ENCODE data around the gene ZNF785.
"Not testable (repeated sequence)": the region's sequence is repeated elsewhere in the genome, so short reads cannot be mapped to it uniquely, and the experiment has no call there.

ZNF785 gene

GRCh38 chr16:30585400-30586191, at the start of gene ZNF785:
Gene ZNF785 (minus strand): TSS chr16:30585697. CDS start chr16:30585611, 86 bp downstream.
- DNase-seq: peak; percentile 97

GRCh38 chr16:30633526-30633925, 48.0 kb upstream of the ZNF785 start:
- no peak for DNase-seq

- DNase-seq: not testable (repeated sequence)
Observed at GRCh38 chr16:30632454-30632853, 47.0 kb upstream of the ZNF785 start.

GRCh38 chr16:30628628-30629540, 43.4 kb upstream of the ZNF785 start:
- DNase-seq: peak; percentile 83 to 86

GRCh38 chr16:30626236-30626635, 40.7 kb upstream of the ZNF785 start:
- no peak for DNase-seq

- no peak for DNase-seq
Observed at GRCh38 chr16:30623536-30624283, 38.2 kb upstream of the ZNF785 start.

GRCh38 chr16:30622455-30623032, 37.0 kb upstream of the ZNF785 start:
- DNase-seq: no peak

GRCh38 chr16:30621765-30622164, 36.3 kb upstream of the ZNF785 start:
- no peak for DNase-seq

- DNase-seq: no peak
Observed at GRCh38 chr16:30620169-30620568, 34.7 kb upstream of the ZNF785 start.

- no peak for DNase-seq
Observed at GRCh38 chr16:30619638-30620037, 34.1 kb upstream of the ZNF785 start.

GRCh38 chr16:30619202-30619601, 33.7 kb upstream of the ZNF785 start:
- DNase-seq: no peak

- DNase-seq: peak; percentile 65 to 72
Observed at GRCh38 chr16:30615358-30616091, 30.0 kb upstream of the ZNF785 start.

- DNase-seq: peak; percentile 94 to 98
Observed at GRCh38 chr16:30609926-30610839, 24.7 kb upstream of the ZNF785 start, which contains the start of gene ZNF689. Gene ZNF689 (minus strand): TSS chr16:30610389. CDS start chr16:30610041, 348 bp downstream.

- DNase-seq: peak in 1 of 2 donors; percentile 33
Observed at GRCh38 chr16:30609002-30609925, 23.8 kb upstream of the ZNF785 start.

- DNase-seq: no peak
Observed at GRCh38 chr16:30606004-30606403, 20.5 kb upstream of the ZNF785 start.

- peak in 1 of 2 donors; percentile 35 for DNase-seq
Observed at GRCh38 chr16:30605158-30605557, 19.7 kb upstream of the ZNF785 start.

- DNase-seq: no peak
Observed at GRCh38 chr16:30604316-30604947, 18.9 kb upstream of the ZNF785 start.

- DNase-seq: no peak
Observed at GRCh38 chr16:30603945-30604315, 18.4 kb upstream of the ZNF785 start.

All from CD4-positive, alpha-beta T cell treated with Interleukin-4 for 1 hour (primary cell).